Colonic mucosa (tissue), 4 donors: ENCODE measurements around the gene TIMM8A. TPM values are rescaled to one million over a fixed set of nuclear protein-coding genes. Genes with fewer than 3 reads are reported as not detected.

Source experiments
- DNase-seq: peaks from one replicate; pipeline ENCODE4 v3.0.0-alpha.2; 2020
- H3K27ac ChIP-seq: fragments of 200-600 bp; one replicate; pipeline ENCODE4 v1.8.0; 2021
- H3K27me3 ChIP-seq: fragments of 200-600 bp; one replicate; pipeline ENCODE4 v1.8.0; 2021
- H3K36me3 ChIP-seq: fragments of 200-600 bp; one replicate; pipeline ENCODE4 v1.8.0; 2021
- H3K4me1 ChIP-seq: fragments of 200-600 bp; one replicate; pipeline ENCODE4 v1.8.0; 2021; ENCODE audit warnings: mild to moderate bottlenecking
- H3K4me3 ChIP-seq: fragments of 200-600 bp; one replicate; pipeline ENCODE4 v1.8.0; 2021
- H3K9ac ChIP-seq, 2 donors: one replicate each; pipeline ENCODE4 v1.7.0; 2013; ENCODE audit warnings: control low read depth in 2 of 2, low read depth in 2 of 2, low read length in 2 of 2
- H3K9me3 ChIP-seq: fragments of 200-600 bp; one replicate; pipeline ENCODE4 v1.8.0; 2021
- CTCF ChIP-seq: fragments of 200-600 bp; IDR thresholded peaks from one replicate; pipeline ENCODE4 v1.8.0; 2022; ENCODE audit warnings: antibody characterized with exemption, mild to moderate bottlenecking
- intact Hi-C: fragments of 100-400 bp; cut with DNase I; formaldehyde crosslinking; loops from one replicate; pipeline ENCODE4 v1.14.1; 2022
- total RNA-seq, 2 donors: library from RNA; stranded (reverse); fragmentation: NEBNext Ultra II Directional in 1 of 2; extraction: Animal tissue kit (Norgen Biotek cat#: 25700) in 1 of 2; gene quantifications; one replicate each; pipeline ENCODE4 v1.2.1, GENCODE V29; 2021
- donor health status: healthy.
- donor health status: DM: no; HTN: no; CAD: no.
- donor health status: DM: no; HTN: no; CAD: no.

The TIMM8A gene
- total RNA-seq, 2 donors from 2014 or later, result 9.4 to 22.9 TPM

GRCh38 chrX:101303790-101304189 is 44.8 kb downstream of the TIMM8A start:
- H3K27ac ChIP-seq, result no peak overlapping the region
- intact Hi-C loops, result no loop called here
- no peaks in the 10 kb centered on the region for H3K27me3 ChIP-seq
- TF ChIP-seq CTCF, result no peak
- no peaks in the 10 kb centered on the region for H3K9me3 ChIP-seq
- DNase-seq, result no peak
- H3K4me3 ChIP-seq, result no peak overlapping the region
- H3K36me3 ChIP-seq, result no peaks in the 10 kb centered on the region
- no peak overlapping the region for H3K9ac ChIP-seq
- no peaks in the 10 kb centered on the region for H3K4me1 ChIP-seq

Other genes starting within 250 kb of the TIMM8A start
- 1 to 10 TPM in 1 of 2 donors, under 1 TPM in 1; 0.37 to 1.1 TPM for gene DRP2, start 129.0 kb downstream of the TIMM8A start, total RNA-seq
- not detected for gene TAF7L, start 57.4 kb downstream of the TIMM8A start, total RNA-seq
- gene BTK, start 37.4 kb upstream of the TIMM8A start, total RNA-seq, result 1 to 10 TPM; 1.9 to 3.0 TPM
- 100 to 1,000 TPM; 132 to 184 TPM for gene RPL36A, start 42.3 kb upstream of the TIMM8A start, total RNA-seq
- gene GLA, start 59.2 kb upstream of the TIMM8A start, total RNA-seq, result 10 to 100 TPM; 29.9 to 33.9 TPM
- 10 to 100 TPM; 61.7 to 72.1 TPM for gene HNRNPH2, start 59.5 kb upstream of the TIMM8A start, total RNA-seq
- gene ARMCX4, start 136.7 kb upstream of the TIMM8A start, total RNA-seq, result 1 to 10 TPM; 4.1 to 6.3 TPM
- gene ARMCX1, start 201.8 kb upstream of the TIMM8A start, total RNA-seq, result 1 to 10 TPM; 6.8 to 8.7 TPM